IMR-90 (cell line): ENCODE data around the gene ELOVL5.

ENCODE experiments used
- CTCF ChIP-seq: conservative IDR thresholded peaks from 2 replicates; pipeline ENCODE4 v1.5.1; 2012; ENCODE audit warnings: mild to moderate bottlenecking, low read depth, low read length, improper control_type of control experiment
- FOS ChIP-seq: fragments of 150-350 bp; IDR thresholded peaks from 2 replicates; pipeline ENCODE4 v1.6.1; 2016; ENCODE audit warnings: low read depth, low read length
- NFE2L2 ChIP-seq: fragments of 150-350 bp; IDR thresholded peaks from 2 replicates; pipeline ENCODE4 v1.6.1; 2016; ENCODE audit warnings: low read depth, mild to moderate bottlenecking, low read length

- no peak for TF ChIP-seq NFE2L2
- TF ChIP-seq CTCF, result no peak
- TF ChIP-seq FOS, result no peak
Observed at GRCh38 chr6:53343092-53343491, 5.7 kb downstream of the ELOVL5 start.
